A549 (cell line): ENCODE measurements around the gene AMZ2.
"Not testable (repeated sequence)": the region's sequence is repeated elsewhere in the genome, so short reads cannot be mapped to it uniquely, and the experiment has no call there.

ENCODE experiments used
- CBX8 ChIP-seq: fragments of 200-600 bp; sonication (generic); IDR thresholded peaks from 2 replicates; pipeline ENCODE4 v1.6.1; 2016
- CEBPB ChIP-seq, 2 experiments: fragments of >200 bp in 1 of 2; sonication (Bioruptor Twin) in 1 of 2; formaldehyde crosslinking in 1 of 2; IDR thresholded peaks; 2 replicates each; pipeline ENCODE4 v1.6.1; 2012 to 2016
- EP300 ChIP-seq, 2 experiments: fragments of >200 bp; sonication (Bioruptor Twin); formaldehyde crosslinking; IDR thresholded peaks; 2 replicates in 1 of 2; 3 replicates in 1 of 2; pipeline ENCODE4 v1.6.1; 2016 to 2017
- HDAC2 ChIP-seq: fragments of 200-600 bp; sonication (generic); IDR thresholded peaks from 2 replicates; pipeline ENCODE4 v1.6.1; 2016
- MAFK ChIP-seq: fragments of 450-650 bp; IDR thresholded peaks from 2 replicates; pipeline ENCODE4 v1.6.1; 2014; ENCODE audit not compliant: partially characterized antibody
- MYC ChIP-seq: IDR thresholded peaks from 2 replicates; pipeline ENCODE4 v1.6.1; 2012; ENCODE audit warnings: mild to moderate bottlenecking, inconsistent platforms, low read length, improper control_type of control experiment, borderline replicate concordance
- POLR2A ChIP-seq: IDR thresholded peaks from 2 replicates; pipeline ENCODE4 v1.6.1; 2012; ENCODE audit warnings: mild to moderate bottlenecking, low read length
- RCOR1 ChIP-seq: fragments of 150-350 bp; IDR thresholded peaks from 2 replicates; pipeline ENCODE4 v1.6.1; 2014; ENCODE audit warnings: antibody characterized with exemption, low read length, low read depth
- REST ChIP-seq: fragments of 200-600 bp; sonication (generic); IDR thresholded peaks from 2 replicates; pipeline ENCODE4 v1.6.1; 2016; ENCODE audit warnings: antibody characterized with exemption, mild to moderate bottlenecking, moderate library complexity
- TF ChIP-seq, protein P1 (sequence below): fragments of >200 bp; sonication (Bioruptor Twin); formaldehyde crosslinking; IDR thresholded peaks from 3 replicates; pipeline ENCODE4 v1.5.1; 2016

- TF ChIP-seq, protein P1, sequence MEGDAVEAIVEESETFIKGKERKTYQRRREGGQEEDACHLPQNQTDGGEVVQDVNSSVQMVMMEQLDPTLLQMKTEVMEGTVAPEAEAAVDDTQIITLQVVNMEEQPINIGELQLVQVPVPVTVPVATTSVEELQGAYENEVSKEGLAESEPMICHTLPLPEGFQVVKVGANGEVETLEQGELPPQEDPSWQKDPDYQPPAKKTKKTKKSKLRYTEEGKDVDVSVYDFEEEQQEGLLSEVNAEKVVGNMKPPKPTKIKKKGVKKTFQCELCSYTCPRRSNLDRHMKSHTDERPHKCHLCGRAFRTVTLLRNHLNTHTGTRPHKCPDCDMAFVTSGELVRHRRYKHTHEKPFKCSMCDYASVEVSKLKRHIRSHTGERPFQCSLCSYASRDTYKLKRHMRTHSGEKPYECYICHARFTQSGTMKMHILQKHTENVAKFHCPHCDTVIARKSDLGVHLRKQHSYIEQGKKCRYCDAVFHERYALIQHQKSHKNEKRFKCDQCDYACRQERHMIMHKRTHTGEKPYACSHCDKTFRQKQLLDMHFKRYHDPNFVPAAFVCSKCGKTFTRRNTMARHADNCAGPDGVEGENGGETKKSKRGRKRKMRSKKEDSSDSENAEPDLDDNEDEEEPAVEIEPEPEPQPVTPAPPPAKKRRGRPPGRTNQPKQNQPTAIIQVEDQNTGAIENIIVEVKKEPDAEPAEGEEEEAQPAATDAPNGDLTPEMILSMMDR: not testable (repeated sequence)
- TF ChIP-seq REST; HDAC2; RCOR1; MAFK; CEBPB (IDR thresholded peaks at IDR 0.05); MYC; CBX8; EP300 (IDR thresholded peaks at IDR 0.05); POLR2A: not testable (repeated sequence)
Measured at GRCh38 chr17:68234726-68235335, 13.0 kb upstream of the AMZ2 start.
